ENCODE data around the gene ARL14EPL.

DNA sequence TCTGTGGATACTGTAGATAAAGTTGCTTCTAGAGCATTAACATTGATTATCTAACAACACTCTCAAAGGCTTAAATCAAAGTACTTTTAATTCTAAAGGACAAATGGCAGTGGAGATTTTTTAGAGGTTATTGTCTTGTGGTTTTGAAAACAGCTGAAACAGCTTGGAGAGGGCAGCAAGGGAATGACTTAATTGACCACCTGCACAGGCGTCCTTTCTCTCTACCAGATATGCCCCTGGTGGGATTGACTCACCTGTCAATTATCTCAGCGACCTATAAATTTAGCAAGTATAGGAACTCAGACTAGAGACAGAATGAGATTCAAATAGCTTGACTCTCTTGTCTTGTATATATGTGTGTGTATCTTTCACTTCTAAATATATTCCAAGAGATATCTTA lies 13.5 kb downstream of the ARL14EPL start:
- TF ChIP-seq BHLHE40 (IDR thresholded peaks at IDR 0.05; ENCODE audit: borderline replicate concordance) (no peak), CTBP1 (IDR thresholded peaks at IDR 0.05; ENCODE audit: borderline replicate concordance) (no peak), FOXM1 (IDR thresholded peaks at IDR 0.05; ENCODE audit: borderline replicate concordance) (no peak), NFRKB (IDR thresholded peaks at IDR 0.05) (no peak)

Data from HEK293T (cell line).